Fibroblast of lung (primary cell): ENCODE measurements around the gene AGBL4. TPM values are rescaled to one million over a fixed set of nuclear protein-coding genes. Genes with fewer than 3 reads are reported as not detected.

ENCODE experiments used
- DNase-seq, 2 donors: peaks; one replicate each; pipeline versions ENCODE4 v3.0.0 to v3.0.0-alpha.2; 2010; ENCODE audit warnings: low read depth in 2 of 2
- H2AFZ ChIP-seq: 2 replicates; pipeline ENCODE4 v1.5.1; 2012; ENCODE audit warnings: low read length, control low read depth, inconsistent platforms
- H3K27ac ChIP-seq: 2 replicates; pipeline ENCODE4 v1.5.1; 2011; ENCODE audit warnings: low read length, control low read depth; ENCODE audit not compliant: insufficient read depth
- H3K27me3 ChIP-seq: 2 replicates; pipeline ENCODE4 v1.5.1; 2011; ENCODE audit warnings: mild to moderate bottlenecking, low read length; ENCODE audit not compliant: control insufficient read depth, insufficient read depth
- H3K36me3 ChIP-seq: 2 replicates; pipeline ENCODE4 v1.5.1; 2011; ENCODE audit warnings: low read length; ENCODE audit not compliant: control insufficient read depth, insufficient read depth
- H3K4me1 ChIP-seq: 2 replicates; pipeline ENCODE4 v1.5.1; 2011; ENCODE audit warnings: low read length; ENCODE audit not compliant: control insufficient read depth, insufficient read depth; ENCODE audit errors: extremely low read depth
- H3K4me2 ChIP-seq: 2 replicates; pipeline ENCODE4 v1.5.1; 2011; ENCODE audit warnings: low read length, control low read depth; ENCODE audit not compliant: insufficient read depth; ENCODE audit errors: extremely low read depth
- H3K4me3 ChIP-seq, 4 experiments: fragments of 200-600 bp in 1 of 4; sonication (generic) in 1 of 4; replicated peaks in 1 of 4; 2 replicates each; pipeline ENCODE4 v1.5.1; 2011 to 2016; ENCODE audit warnings: low read length in 4 of 4, low read depth in 3 of 4, mild to moderate bottlenecking in 3 of 4, control low read depth in 2 of 4, inconsistent platforms in 1 of 4, mixed read lengths in 1 of 4; ENCODE audit not compliant: insufficient read depth in 1 of 4; ENCODE audit errors: control extremely low read depth in 1 of 4
- H3K79me2 ChIP-seq: 2 replicates; pipeline ENCODE4 v1.5.1; 2012; ENCODE audit warnings: mild to moderate bottlenecking, low read length, inconsistent platforms; ENCODE audit not compliant: control insufficient read depth, insufficient read depth
- H3K9ac ChIP-seq: 2 replicates; pipeline ENCODE4 v1.5.1; 2011; ENCODE audit warnings: mild to moderate bottlenecking, low read length, control low read depth; ENCODE audit not compliant: insufficient read depth
- H3K9me3 ChIP-seq: 2 replicates; pipeline ENCODE4 v1.5.1; 2012; ENCODE audit warnings: low read depth, low read length; ENCODE audit not compliant: control insufficient read depth, insufficient read depth
- H4K20me1 ChIP-seq: 2 replicates; pipeline ENCODE4 v1.5.1; 2011; ENCODE audit warnings: low read length; ENCODE audit not compliant: control insufficient read depth, insufficient read depth; ENCODE audit errors: extremely low read depth
- CTCF ChIP-seq, 2 donors: IDR thresholded peaks in 1 of 2; conservative IDR thresholded peaks in 1 of 2; 1 replicate in 1 of 2; 2 replicates in 1 of 2; pipeline ENCODE4 v1.5.1; 2011 to 2012; ENCODE audit warnings: low read length in 2 of 2, control low read depth in 1 of 2, inconsistent platforms in 1 of 2, low read depth in 1 of 2, mild to moderate bottlenecking in 1 of 2
- EZH2 ChIP-seq: IDR thresholded peaks from 2 replicates; pipeline ENCODE4 v1.5.1; 2012; ENCODE audit warnings: low read length, control low read depth, mild to moderate bottlenecking; ENCODE audit errors: missing control alignments
- polyA plus RNA-seq, 2 donors: library from polyadenylated mRNA; depleted of rRNA in 1 of 2; stranded (reverse) in 1 of 2; unstranded in 1 of 2; fragments of >200 nt; gene quantifications; 2 replicates each; pipeline ENCODE4 v1.2.1, GENCODE V29; 2011 to 2012; ENCODE audit warnings: missing spikeins in 1 of 2
- total RNA-seq: library from RNA; depleted of rRNA; stranded (reverse); fragments of >200 nt; gene quantifications from 2 replicates; pipeline ENCODE4 v1.2.1, GENCODE V29; 2014

Gene AGBL4
- total and polyA plus RNA-seq, 2 donors (not counting 1 experiment from before 2014, with no cell fraction given), result not detected

GRCh38 chr1:48488721-48489120 lies 1535.0 kb downstream of the AGBL4 start:
- no peak for DNase-seq
- H3K36me3 ChIP-seq, result no peaks in the 10 kb centered on the region
- H3K9me3 ChIP-seq, result no peaks in the 10 kb centered on the region
- no peak overlapping the region for H3K9ac ChIP-seq
- no peaks in the 10 kb centered on the region for H4K20me1 ChIP-seq
- no peak overlapping the region for H3K4me2 ChIP-seq
- no peak overlapping the region for H3K27ac ChIP-seq
- no peak overlapping the region for H3K4me3 ChIP-seq
- H3K27me3 ChIP-seq, result no peaks in the 10 kb centered on the region
- no peak for TF ChIP-seq EZH2
- TF ChIP-seq CTCF (conservative IDR thresholded peaks at IDR 0.05 in 1 of 2, IDR thresholded peaks at IDR 0.05 in 1 of 2; ENCODE audit: low read depth in 1 of 2, low read length in 2 of 2), result no peak
- H3K79me2 ChIP-seq, result no peaks in the 10 kb centered on the region
- H2AFZ ChIP-seq, result no peak overlapping the region
- peaks cover 6% of the 10 kb centered on the region for H3K4me1 ChIP-seq

Other genes with a start within 250 kb of the AGBL4 start
- gene ELAVL4, start 85.0 kb upstream of the AGBL4 start, total RNA-seq, result not detected in 2 replicates
- not detected in 2 replicates for gene ELAVL4, start 85.0 kb upstream of the AGBL4 start, polyA plus RNA-seq